Stomach smooth muscle (tissue), 2 donors: ENCODE measurements around the gene ZNF439.
"Not testable (repeated sequence)": the region's sequence is repeated elsewhere in the genome, so short reads cannot be mapped to it uniquely, and the experiment has no call there.

Experiments used
- H3K27ac ChIP-seq: one replicate; pipeline ENCODE4 v1.7.0; 2013; ENCODE audit warnings: mild to moderate bottlenecking, low read length, inconsistent platforms
- H3K27me3 ChIP-seq, 2 donors: one replicate each; pipeline ENCODE4 v1.7.0; 2013; ENCODE audit warnings: low read length in 2 of 2; ENCODE audit not compliant: insufficient read depth in 2 of 2, control insufficient read depth in 1 of 2
- H3K36me3 ChIP-seq, 2 donors: one replicate each; pipeline ENCODE4 v1.7.0; 2013; ENCODE audit warnings: low read length in 2 of 2; ENCODE audit not compliant: control insufficient read depth in 2 of 2, insufficient read depth in 2 of 2
- H3K4me1 ChIP-seq: one replicate; pipeline ENCODE4 v1.7.0; 2013; ENCODE audit warnings: low read length; ENCODE audit not compliant: control insufficient read depth, insufficient read depth
- H3K4me3 ChIP-seq, 2 donors: one replicate each; pipeline ENCODE4 v1.7.0; 2013; ENCODE audit warnings: low read length in 2 of 2
- H3K9ac ChIP-seq, 2 donors: one replicate each; pipeline ENCODE4 v1.7.0; 2013; ENCODE audit warnings: low read length in 2 of 2, mild to moderate bottlenecking in 1 of 2
- H3K9me3 ChIP-seq, 2 donors: one replicate each; pipeline ENCODE4 v1.7.0; 2013; ENCODE audit warnings: low read length in 2 of 2; ENCODE audit not compliant: control insufficient read depth in 2 of 2
- donor health status: healthy.
- donor health status: Pancreatic carcinoma.

ZNF439 gene

DNA sequence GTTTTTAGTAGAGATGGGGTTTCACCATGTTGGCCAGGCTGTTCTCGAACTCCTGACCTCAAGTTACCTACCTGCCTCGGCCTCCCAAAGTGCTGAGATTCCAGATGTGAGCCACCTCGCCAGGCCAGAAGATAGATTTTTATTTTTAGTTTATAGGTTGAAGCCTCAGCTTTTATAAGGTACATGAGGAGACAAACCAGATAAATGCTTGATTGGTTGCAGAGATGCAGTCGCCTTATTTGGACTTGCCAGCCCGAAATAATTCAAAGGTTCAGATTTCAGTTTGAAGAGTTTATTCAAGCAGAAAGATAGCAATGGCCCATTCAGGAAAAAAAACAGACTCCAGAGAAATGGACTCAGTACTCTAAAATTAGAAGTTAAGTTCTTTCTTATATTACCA is 42.1 kb downstream of the ZNF439 start:
- Histone ChIP-seq H3K27ac (no peak overlapping the region), H3K4me3 (no peak overlapping the region), H3K9me3 (no peaks in the 10 kb centered on the region), H3K27me3 (no peaks in the 10 kb centered on the region), H3K4me1 (peaks cover 15% of the 10 kb centered on the region), H3K36me3 (no peaks in the 10 kb centered on the region), H3K9ac (no peak overlapping the region)

DNA sequence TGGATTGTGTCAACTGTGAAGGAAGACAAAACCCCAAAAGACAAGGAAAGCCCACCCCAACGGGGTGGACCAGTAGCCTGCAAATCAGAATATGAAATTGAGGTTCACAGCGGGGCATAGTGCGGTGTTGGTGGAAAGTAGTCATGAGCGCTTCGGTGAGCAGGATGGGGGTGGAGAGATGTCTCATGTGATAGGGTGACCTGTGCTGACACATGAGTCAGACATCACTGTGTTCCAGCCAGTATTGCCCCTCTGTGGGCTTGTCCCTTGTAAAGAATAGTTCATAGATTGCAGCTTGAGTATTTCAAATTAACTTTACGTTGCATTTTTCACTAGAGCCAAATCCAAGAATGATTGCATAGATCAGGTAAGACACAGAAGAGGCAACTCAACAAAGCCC is 46.3 kb downstream of the ZNF439 start:
- Histone ChIP-seq H3K4me1 (no peaks in the 10 kb centered on the region), H3K27me3 (no peaks in the 10 kb centered on the region), H3K36me3 (no peaks in the 10 kb centered on the region), H3K9me3 (no peaks in the 10 kb centered on the region), H3K4me3 (no peak overlapping the region), H3K9ac (no peak overlapping the region), H3K27ac (no peak overlapping the region)

DNA sequence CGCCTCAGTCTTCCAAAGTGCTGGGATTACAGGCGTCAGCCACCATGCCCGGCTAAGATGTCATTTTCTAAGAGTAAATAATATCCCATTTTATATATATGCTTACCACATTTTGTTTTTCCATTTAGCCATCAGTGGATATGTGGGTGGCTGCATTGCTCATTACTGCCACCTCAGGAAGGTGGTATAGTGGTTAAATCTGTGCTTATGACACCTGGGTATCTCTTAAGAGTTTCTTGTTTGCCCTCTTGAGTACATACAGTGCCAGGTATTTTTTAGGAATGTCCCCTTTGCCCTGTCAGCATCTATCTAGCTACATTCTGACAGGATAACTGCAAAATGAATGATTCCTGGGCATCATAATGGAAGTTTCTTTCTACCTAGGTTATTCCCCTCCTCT is 53.7 kb downstream of the ZNF439 start:
- peaks cover 12 to 16% of the 10 kb centered on the region in 2 donors for H3K36me3 ChIP-seq
- no peaks in the 10 kb centered on the region for H3K27me3 ChIP-seq
- no peak overlapping the region for H3K9ac ChIP-seq
- no peak overlapping the region for H3K4me3 ChIP-seq
- H3K27ac ChIP-seq = no peak overlapping the region
- H3K4me1 ChIP-seq = no peaks in the 10 kb centered on the region
- peaks cover 22% of the 10 kb centered on the region in 2 donors for H3K9me3 ChIP-seq

DNA sequence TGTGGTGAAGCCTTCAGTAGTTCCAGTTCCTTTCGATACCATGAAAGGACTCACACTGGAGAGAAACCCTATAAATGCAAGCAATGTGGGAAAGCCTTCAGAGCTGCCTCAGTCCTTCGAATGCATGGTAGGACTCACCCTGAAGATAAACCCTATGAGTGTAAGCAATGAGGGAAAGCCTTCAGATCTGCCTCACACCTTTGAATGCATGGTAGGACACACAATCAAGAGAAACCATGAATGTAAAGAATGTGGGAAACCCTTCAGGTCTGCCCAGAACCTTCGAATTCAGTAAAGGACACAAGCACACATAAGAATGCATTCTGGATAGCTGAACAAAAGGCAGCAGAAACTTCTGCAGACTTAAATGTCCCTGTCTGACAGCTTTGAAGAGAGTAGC is 57.4 kb downstream of the ZNF439 start:
- H3K36me3 ChIP-seq = peaks cover 12 to 16% of the 10 kb centered on the region in 2 donors
- no peak overlapping the region for H3K27ac ChIP-seq
- H3K4me1 ChIP-seq = no peaks in the 10 kb centered on the region
- no peaks in the 10 kb centered on the region for H3K27me3 ChIP-seq
- peaks cover 22% of the 10 kb centered on the region in 2 donors for H3K9me3 ChIP-seq
- H3K9ac ChIP-seq = no peak overlapping the region
- H3K4me3 ChIP-seq = peak overlapping the region in 1 of 2 donors; percentile 27

DNA sequence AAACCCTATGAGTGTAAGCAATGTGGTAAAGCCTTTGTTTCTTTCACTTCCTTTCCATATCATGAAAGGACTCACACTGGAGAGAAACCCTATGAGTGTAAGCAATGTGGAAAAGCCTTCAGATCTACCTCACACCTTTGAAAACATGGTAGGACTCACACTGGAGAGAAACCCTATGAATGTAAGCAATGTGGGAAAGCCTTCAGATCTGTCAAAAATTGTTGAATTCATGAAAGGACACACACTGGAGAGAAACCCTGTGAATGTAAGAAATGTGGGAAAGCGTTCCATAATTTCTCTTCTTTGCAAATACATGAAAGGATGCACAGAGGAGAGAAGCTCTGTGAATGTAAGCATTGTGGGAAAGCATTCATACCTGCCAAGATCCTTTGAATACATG is 63.4 kb downstream of the ZNF439 start:
- not testable (repeated sequence) for H3K27me3 ChIP-seq, H3K9ac ChIP-seq, H3K4me3 ChIP-seq, H3K36me3 ChIP-seq, H3K27ac ChIP-seq, H3K4me1 ChIP-seq
- H3K9me3 ChIP-seq = peaks cover 11 to 15% of the 10 kb centered on the region in 2 donors

DNA sequence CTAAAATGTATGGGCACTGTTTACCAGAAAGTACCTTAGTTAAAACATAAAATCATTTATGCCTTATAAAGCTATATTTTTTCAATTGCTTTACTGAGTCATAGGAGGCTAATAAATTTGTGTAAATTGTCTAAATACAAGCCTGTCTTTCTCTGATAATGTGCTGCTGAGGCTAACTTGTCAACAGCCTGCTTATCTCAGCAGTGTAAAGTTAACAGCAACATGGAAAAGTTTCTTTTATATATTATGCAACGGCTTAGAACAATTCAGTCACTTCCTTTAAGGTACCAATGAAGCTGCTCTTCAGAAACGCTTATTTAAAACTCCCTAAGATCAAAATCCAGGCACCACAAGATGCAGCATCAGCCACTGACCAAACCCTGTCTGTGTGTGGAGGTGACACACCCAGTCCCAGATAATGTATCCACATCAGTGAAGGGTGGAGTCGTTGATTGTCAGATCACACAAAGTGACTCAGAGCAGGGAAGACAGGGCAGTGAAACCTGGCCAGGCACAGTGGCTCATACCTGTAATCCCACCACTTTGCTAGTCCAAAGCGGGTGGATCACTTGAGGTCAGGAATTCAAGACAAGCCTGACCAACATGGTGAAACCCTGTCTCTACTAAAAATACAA is 66.0 kb downstream of the ZNF439 start:
- not testable (repeated sequence) for H3K9ac ChIP-seq, H3K27ac ChIP-seq, H3K36me3 ChIP-seq, H3K4me1 ChIP-seq, H3K4me3 ChIP-seq, H3K27me3 ChIP-seq
- peaks cover 11 to 15% of the 10 kb centered on the region in 2 donors for H3K9me3 ChIP-seq
